Ovary (tissue), 3 donors: ENCODE results near the gene COX14.

Source experiments
- EP300 ChIP-seq: sonication (generic); formaldehyde crosslinking; IDR thresholded peaks from one replicate; pipeline ENCODE4 v1.6.1; 2017; ENCODE audit warnings: antibody characterized with exemption
- POLR2A ChIP-seq: fragments of 450-650 bp; IDR thresholded peaks from one replicate; pipeline ENCODE4 v1.6.1; 2017; ENCODE audit warnings: antibody characterized with exemption, mild to moderate bottlenecking, moderate library complexity
- TF ChIP-seq, protein P1 (sequence below), 3 donors: fragments of 450-650 bp in 2 of 3; fragments of 200-600 bp in 1 of 3; IDR thresholded peaks; one replicate each; pipeline versions ENCODE4 v1.5.1 to v1.8.0; 2016 to 2022; ENCODE audit warnings: antibody characterized with exemption in 3 of 3, mild to moderate bottlenecking in 1 of 3
- donor health status: DM: no; HTN: no; CAD: no.

- TF ChIP-seq EP300 (no peak), POLR2A (no peak)
- TF ChIP-seq, protein P1, sequence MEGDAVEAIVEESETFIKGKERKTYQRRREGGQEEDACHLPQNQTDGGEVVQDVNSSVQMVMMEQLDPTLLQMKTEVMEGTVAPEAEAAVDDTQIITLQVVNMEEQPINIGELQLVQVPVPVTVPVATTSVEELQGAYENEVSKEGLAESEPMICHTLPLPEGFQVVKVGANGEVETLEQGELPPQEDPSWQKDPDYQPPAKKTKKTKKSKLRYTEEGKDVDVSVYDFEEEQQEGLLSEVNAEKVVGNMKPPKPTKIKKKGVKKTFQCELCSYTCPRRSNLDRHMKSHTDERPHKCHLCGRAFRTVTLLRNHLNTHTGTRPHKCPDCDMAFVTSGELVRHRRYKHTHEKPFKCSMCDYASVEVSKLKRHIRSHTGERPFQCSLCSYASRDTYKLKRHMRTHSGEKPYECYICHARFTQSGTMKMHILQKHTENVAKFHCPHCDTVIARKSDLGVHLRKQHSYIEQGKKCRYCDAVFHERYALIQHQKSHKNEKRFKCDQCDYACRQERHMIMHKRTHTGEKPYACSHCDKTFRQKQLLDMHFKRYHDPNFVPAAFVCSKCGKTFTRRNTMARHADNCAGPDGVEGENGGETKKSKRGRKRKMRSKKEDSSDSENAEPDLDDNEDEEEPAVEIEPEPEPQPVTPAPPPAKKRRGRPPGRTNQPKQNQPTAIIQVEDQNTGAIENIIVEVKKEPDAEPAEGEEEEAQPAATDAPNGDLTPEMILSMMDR (IDR thresholded peaks at IDR 0.05): no peak
Observed at GRCh38 chr12:50102131-50102531, 9.9 kb upstream of the COX14 start.
